HepG2 (cell line): Measurements from ENCODE around the gene ERMAP.

Experiments
- ELF1 ChIP-seq: sonication (generic); formaldehyde crosslinking; IDR thresholded peaks from 2 replicates; pipeline ENCODE4 v1.4.0; 2020; ENCODE audit warnings: missing genetic modification reagents
- HDAC1 ChIP-seq: sonication (generic); formaldehyde crosslinking; IDR thresholded peaks from 2 replicates; pipeline ENCODE4 v1.5.1; 2020; ENCODE audit warnings: mild to moderate bottlenecking, missing genetic modification reagents
- IRF2 ChIP-seq: IDR thresholded peaks from 2 replicates; pipeline ENCODE4 v1.6.1; 2018; ENCODE audit warnings: missing genetic modification reagents, missing compliant biosample characterization
- MYC ChIP-seq: sonication (generic); formaldehyde crosslinking; IDR thresholded peaks from 2 replicates; pipeline ENCODE4 v1.9.0; 2021; ENCODE audit warnings: missing genetic modification reagents, borderline replicate concordance
- ZBTB14 ChIP-seq: sonication (generic); formaldehyde crosslinking; IDR thresholded peaks from 2 replicates; pipeline ENCODE4 v1.4.0; 2020; ENCODE audit warnings: missing genetic modification reagents
- ZNF441 ChIP-seq: sonication (generic); formaldehyde crosslinking; IDR thresholded peaks from 2 replicates; pipeline ENCODE4 v1.7.0; 2021; ENCODE audit warnings: missing genetic modification reagents, borderline replicate concordance
- ZNF609 ChIP-seq: sonication (generic); formaldehyde crosslinking; IDR thresholded peaks from 2 replicates; pipeline ENCODE4 v1.4.0; 2020; ENCODE audit warnings: mild to moderate bottlenecking, missing genetic modification reagents, borderline replicate concordance

GRCh38 chr1:42841440-42842147 is 24.7 kb downstream of the ERMAP start:
- TF ChIP-seq MYC (CRISPR knock-in tag) (no peak), IRF2 (no peak), ZNF441 (CRISPR knock-in tag) (no peak), ELF1 (CRISPR knock-in tag) (no peak), ZNF609 (CRISPR knock-in tag) (no peak), ZBTB14 (CRISPR knock-in tag) (no peak), HDAC1 (CRISPR knock-in tag) (no peak)
